ENCODE results near the gene CHERP.
A peak's percentile ranks its signal among the peaks of the same experiment; 100 is the strongest.

Gene CHERP

GRCh38 chr19:16542045-16542909 is at the start of gene CHERP:
Gene CHERP (minus strand): TSS chr19:16542437. CDS start chr19:16542378, 59 bp downstream.
- DNase-seq (ENCODE audit: low read depth in 2 of 2): peak; percentile 80 to 82

GRCh38 chr19:16590876-16591802 is 48.9 kb upstream of the CHERP start:
- no peak for DNase-seq (ENCODE audit: low read depth in 2 of 2)

GRCh38 chr19:16589917-16590316 is 47.7 kb upstream of the CHERP start:
- DNase-seq (ENCODE audit: low read depth in 2 of 2): no peak

DNA sequence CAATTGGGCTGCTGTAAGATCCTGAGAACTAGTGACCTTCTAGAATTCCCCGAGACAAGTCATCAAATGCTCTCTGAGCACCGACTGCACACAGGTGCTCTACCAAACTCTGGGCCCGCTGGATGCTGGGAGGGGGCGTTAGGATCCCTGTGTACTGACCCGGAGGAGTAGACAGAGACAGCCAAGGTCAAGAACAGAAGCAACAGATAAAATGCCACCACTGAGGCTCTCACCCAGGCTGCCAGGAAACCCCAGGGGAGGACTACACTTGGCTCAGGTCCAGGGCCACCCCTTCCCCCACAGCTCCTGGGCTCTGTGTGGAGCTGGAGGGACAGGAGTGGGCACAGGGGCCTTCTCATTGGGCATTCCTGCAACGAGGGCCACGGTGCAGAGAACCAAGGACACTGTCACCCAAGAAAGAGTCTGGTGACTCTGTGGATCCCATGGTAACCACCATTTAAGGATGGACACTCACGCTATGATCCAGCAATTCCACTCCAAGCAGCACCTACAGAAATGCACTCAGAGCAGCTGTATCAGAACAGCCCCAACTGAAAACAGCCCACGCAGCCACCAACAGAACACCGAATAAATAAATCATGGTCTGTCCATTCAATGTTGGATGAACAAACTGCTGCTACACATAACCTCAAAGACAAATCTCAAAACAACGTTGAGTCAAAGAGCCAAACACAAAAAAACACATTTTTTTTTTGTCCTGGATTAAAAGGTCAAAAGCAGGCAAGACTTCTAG is 46.8 kb upstream of the CHERP start:
- DNase-seq (ENCODE audit: low read depth in 2 of 2): no peak

GRCh38 chr19:16587833-16588823 is 45.9 kb upstream of the CHERP start:
- no peak for DNase-seq (ENCODE audit: low read depth in 2 of 2)

- DNase-seq (ENCODE audit: low read depth in 2 of 2): no peak
Measured at GRCh38 chr19:16586991-16587832, 45.0 kb upstream of the CHERP start.

- DNase-seq (ENCODE audit: low read depth in 2 of 2): no peak
Measured at GRCh38 chr19:16586477-16586871, 44.2 kb upstream of the CHERP start.

DNA sequence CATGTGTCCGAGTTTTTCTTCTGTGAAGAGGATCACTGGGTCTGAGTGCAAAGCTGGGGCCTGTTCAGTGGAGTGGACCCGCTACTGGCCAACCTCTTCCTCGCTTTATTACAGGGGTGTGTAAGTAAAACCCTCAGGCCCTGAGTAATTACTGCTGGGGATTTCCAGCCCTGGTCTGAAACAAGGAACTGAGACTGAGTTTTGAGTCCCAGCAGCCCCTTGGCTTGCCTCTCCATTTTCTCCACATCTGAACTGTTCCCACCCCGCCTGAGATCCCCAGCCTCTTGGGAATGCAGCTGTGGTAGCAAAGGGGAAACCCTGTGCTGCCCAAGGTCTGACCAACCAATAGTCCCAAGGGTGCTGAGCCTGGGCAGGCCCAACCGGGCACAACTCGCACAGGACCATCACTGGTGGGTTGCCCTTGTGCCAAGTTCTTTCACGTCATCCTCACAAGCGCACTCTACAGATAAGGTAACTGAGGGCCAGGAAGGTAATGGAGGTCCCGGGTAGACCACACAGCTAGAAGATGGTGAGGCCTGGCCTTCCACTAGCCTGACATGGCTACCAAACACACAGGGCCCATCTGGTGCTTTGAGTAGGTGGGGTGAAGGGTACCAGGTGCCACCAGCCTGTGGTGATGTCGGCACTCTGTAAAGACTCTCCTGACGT is 43.7 kb upstream of the CHERP start:
- no peak for DNase-seq (ENCODE audit: low read depth in 2 of 2)

DNA sequence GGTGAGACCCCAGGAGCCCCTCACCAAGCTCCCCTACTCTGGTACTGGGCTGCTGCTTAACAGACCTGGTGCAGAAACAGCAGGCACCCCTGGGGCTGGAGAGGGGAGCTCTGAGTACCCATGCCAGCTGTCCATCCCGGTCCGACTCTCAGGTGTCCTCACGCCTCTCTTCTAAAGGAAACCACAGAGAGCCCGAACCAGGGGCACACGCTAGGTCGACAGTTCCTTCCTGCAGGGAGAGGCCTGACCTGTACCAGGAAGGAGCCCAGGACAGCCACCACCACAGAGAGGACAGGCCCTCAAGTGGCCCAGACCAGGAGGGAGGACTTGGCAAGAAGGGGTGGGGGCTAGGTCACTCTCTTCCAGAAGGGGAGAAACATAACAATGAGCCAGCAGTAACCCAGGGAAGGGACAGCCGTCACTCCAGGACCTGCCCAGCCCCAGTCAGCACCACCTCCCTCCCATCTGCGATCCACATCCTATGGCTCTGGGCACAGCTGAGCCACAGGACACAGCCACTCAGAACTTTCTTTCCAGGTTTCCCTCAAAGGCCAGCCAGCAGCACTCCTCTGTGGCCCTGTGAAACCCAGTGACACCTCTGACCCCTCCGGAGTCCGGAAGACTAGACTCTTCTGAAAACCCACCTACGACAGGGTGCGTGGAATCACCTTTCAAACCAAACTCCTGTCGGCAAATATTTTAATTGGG is 43.0 kb upstream of the CHERP start:
- DNase-seq (ENCODE audit: low read depth in 2 of 2): no peak

DNA sequence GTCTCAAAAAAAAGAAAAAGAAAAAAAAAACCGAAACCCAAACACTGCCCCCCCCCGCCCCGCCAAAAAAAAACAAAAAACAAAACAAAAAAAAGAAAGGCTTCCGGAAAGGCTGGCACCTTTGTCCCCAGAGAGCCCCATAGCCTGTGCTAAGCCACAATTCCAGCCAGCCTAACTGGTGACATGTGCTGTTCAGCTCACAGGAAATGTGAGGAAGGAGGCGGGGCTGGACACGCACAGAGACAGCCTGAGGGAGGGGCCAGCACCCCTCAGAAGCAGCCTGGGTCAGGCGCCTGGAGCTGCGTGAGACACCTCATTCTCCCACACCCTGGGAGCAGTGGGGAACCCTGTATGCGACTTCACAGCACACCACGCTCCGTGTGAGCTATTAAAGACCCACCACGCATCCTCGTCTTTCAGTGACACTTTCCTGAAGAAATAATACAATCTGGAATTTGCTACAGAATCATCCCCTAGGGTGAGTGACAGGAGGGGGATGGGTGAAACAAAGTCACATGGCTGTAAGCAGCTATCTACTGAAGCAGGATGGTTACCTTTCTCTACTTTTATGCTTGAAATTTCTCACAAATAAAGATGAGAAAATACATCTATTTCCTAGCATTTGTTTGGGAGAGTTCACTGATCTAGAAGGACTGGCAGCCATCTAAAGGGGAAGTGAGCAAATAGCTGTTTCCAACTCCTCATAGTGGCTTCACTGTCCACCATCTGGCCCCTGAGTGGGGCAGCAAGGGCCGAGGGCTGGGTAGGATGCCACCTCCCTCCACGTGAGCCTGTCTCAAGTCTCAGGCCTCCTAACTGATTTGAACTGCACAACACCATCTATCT is 42.2 kb upstream of the CHERP start:
- DNase-seq (ENCODE audit: low read depth in 2 of 2): peak in 1 of 2 experiments; percentile 13

DNA sequence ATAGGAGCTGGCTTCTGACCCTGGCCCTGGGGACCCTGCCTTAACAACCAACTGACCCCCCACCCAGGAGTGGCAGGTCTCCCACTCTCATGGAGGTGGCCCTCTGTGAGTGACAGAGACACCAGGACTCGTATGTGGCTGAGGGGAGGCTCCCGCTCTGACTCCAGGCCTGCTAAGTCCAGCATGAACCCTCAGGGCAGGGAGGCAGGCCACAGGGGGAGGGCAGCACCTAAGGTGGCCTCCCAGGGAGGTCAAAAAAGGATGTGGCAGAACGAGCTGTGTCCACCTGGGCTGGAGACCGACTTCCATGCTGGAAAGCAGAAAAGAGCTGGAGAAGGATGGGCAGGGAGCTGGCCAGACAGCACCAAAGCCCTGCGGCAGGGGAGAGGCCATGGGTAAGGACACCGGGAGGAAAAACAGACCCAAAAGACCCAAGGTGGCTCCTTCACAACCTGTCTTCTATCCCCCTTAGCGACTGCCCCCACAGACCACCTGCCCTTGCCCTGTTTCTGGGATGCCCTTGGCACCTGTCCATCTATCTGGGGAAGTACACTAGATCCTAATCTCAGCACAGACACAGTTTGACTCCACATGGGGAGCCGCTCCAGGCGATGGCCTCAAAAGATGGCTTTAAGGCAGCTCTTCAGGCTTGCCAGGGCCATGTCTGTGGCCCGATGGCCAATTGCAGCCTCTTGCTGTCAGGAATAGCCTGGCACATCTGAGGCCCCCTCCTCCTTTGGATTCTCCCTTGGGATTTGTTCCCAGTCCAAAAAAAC is 40.4 kb upstream of the CHERP start:
- no peak for DNase-seq (ENCODE audit: low read depth in 2 of 2)

DNA sequence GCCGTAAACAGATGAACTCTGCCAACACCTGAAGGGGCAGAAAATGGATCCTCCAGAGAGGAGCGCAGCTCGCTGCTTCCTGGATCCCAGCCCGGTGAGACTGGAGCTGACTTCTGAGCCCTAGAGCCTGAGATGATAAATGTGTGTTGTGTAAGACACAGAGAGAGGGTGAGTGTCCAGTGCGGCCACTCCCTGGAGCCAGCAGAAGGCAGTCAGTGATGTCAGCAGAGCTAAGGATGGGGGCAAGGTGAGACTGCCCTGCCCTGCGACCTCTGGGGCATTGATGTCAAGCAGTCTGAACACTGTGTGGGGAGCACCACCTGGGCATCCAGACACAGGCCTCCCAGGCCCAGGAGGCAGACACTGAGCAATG is 39.7 kb upstream of the CHERP start:
- no peak for DNase-seq (ENCODE audit: low read depth in 2 of 2)

- DNase-seq (ENCODE audit: low read depth in 2 of 2): no peak
Measured at GRCh38 chr19:16581145-16581970, 39.1 kb upstream of the CHERP start.

GRCh38 chr19:16579381-16579780 is 37.1 kb upstream of the CHERP start:
- no peak for DNase-seq (ENCODE audit: low read depth in 2 of 2)

GRCh38 chr19:16577531-16577985 is 35.3 kb upstream of the CHERP start:
- DNase-seq (ENCODE audit: low read depth in 2 of 2): no peak
